Measurements from ENCODE around the gene TMC8.

DNA sequence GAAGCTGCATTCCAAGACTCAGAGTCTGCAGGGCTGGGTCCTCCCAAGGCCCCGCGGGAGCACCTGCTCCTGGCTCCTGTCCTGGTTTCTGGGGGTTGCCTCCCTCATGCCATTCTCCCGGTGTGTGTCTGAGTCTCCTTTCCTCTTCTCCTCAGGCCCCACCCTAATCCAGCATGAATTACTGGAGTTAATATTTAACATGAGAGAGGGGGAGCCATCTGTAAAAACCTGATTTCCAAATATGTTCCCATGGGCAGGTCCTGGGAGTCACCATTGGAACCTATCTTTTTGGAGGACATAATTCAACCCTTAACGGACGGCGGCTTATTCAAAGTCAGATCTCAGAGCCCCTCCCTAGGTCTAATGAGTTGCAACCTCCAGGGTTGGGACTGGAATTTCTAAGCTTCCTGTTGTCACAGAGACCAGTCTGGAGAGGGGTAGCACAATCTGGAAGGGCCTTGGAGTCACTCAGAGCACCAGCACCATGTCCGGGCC lies 21.0 kb downstream of the TMC8 start:
- no peak for TF ChIP-seq POLR2A (IDR thresholded peaks at IDR 0.05)
- TF ChIP-seq, protein P1, sequence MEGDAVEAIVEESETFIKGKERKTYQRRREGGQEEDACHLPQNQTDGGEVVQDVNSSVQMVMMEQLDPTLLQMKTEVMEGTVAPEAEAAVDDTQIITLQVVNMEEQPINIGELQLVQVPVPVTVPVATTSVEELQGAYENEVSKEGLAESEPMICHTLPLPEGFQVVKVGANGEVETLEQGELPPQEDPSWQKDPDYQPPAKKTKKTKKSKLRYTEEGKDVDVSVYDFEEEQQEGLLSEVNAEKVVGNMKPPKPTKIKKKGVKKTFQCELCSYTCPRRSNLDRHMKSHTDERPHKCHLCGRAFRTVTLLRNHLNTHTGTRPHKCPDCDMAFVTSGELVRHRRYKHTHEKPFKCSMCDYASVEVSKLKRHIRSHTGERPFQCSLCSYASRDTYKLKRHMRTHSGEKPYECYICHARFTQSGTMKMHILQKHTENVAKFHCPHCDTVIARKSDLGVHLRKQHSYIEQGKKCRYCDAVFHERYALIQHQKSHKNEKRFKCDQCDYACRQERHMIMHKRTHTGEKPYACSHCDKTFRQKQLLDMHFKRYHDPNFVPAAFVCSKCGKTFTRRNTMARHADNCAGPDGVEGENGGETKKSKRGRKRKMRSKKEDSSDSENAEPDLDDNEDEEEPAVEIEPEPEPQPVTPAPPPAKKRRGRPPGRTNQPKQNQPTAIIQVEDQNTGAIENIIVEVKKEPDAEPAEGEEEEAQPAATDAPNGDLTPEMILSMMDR (IDR thresholded peaks at IDR 0.05): no peak

All from Peyer's patch (tissue), 4 donors.